Measurements from ENCODE around the gene USP33.
"Not testable (repeated sequence)": the region's sequence is repeated elsewhere in the genome, so short reads cannot be mapped to it uniquely, and the experiment has no call there.

Gene USP33

GRCh38 chr1:77741316-77741715 lies 18.3 kb downstream of the USP33 start:
- no peak for DNase-seq

GRCh38 chr1:77739235-77739634 lies 20.4 kb downstream of the USP33 start:
- no peak for DNase-seq

- no peak for DNase-seq
Observed at GRCh38 chr1:77732090-77732489, 27.6 kb downstream of the USP33 start.

- no peak for DNase-seq
Observed at GRCh38 chr1:77725706-77726105, 33.9 kb downstream of the USP33 start.

- DNase-seq = no peak
Observed at GRCh38 chr1:77718181-77718580, 41.5 kb downstream of the USP33 start.

GRCh38 chr1:77716065-77716464 lies 43.6 kb downstream of the USP33 start:
- no peak for DNase-seq

GRCh38 chr1:77709727-77710126 lies 49.9 kb downstream of the USP33 start:
- no peak for DNase-seq

GRCh38 chr1:77706321-77706720 lies 53.3 kb downstream of the USP33 start:
- no peak for DNase-seq

- no peak for DNase-seq
Observed at GRCh38 chr1:77704736-77705135, 54.9 kb downstream of the USP33 start.

GRCh38 chr1:77699673-77700072 lies 60.0 kb downstream of the USP33 start:
- not testable (repeated sequence) for DNase-seq

- no peak for DNase-seq
Observed at GRCh38 chr1:77697441-77697840, 62.2 kb downstream of the USP33 start.

- DNase-seq = no peak
Observed at GRCh38 chr1:77688939-77689338, 70.7 kb downstream of the USP33 start.

- peak in 3 of 56 donors; percentile 4 to 24 (median 13) for DNase-seq
Observed at GRCh38 chr1:77687519-77687906, 72.1 kb downstream of the USP33 start.

- DNase-seq = no peak
Observed at GRCh38 chr1:77686796-77687518, 72.7 kb downstream of the USP33 start.

GRCh38 chr1:77683160-77684148 lies 76.2 kb downstream of the USP33 start:
- peak; percentile 41 to 93 (median 86) for DNase-seq

- DNase-seq = peak in 55 of 56 donors; percentile 57 to 93 (median 84)
Observed at GRCh38 chr1:77682460-77683159, 77.0 kb downstream of the USP33 start, which contains the start of gene ZZZ3. TSS of gene ZZZ3 (minus strand) at chr1:77682658. CDS start at chr1:77633354, 49,304 bp downstream.

- DNase-seq = no peak
Observed at GRCh38 chr1:77680173-77680572, 79.5 kb downstream of the USP33 start.

- DNase-seq = no peak
Observed at GRCh38 chr1:77678660-77679610, 80.7 kb downstream of the USP33 start.

GRCh38 chr1:77674807-77675206 lies 84.8 kb downstream of the USP33 start:
- DNase-seq = not testable (repeated sequence)

GRCh38 chr1:77673716-77674355 lies 85.8 kb downstream of the USP33 start:
- DNase-seq = no peak

All from amygdala (tissue), 56 donors.